T-helper 2 cell treated with Interferon-gamma antibody and Interleukin-4, amounts not matched to agents 5 μg/mL and 100 μg/mL, for 36 hours (primary cell): ENCODE results near the gene UNC5C.

Experiments
- DNase-seq: peaks from one replicate; pipeline ENCODE4 v3.0.0; 2021; ENCODE audit warnings: low spot score
- H3K27ac Mint-ChIP-seq: one replicate; pipeline ENCODE4 v1.8.0; 2021; ENCODE audit warnings: mild to moderate bottlenecking, mixed read lengths
- H3K27me3 Mint-ChIP-seq: one replicate; pipeline ENCODE4 v1.8.0; 2021; ENCODE audit warnings: low read depth, mixed read lengths
- H3K36me3 Mint-ChIP-seq: one replicate; pipeline ENCODE4 v1.8.0; 2021; ENCODE audit warnings: low read depth, mixed read lengths
- H3K4me1 Mint-ChIP-seq: one replicate; pipeline ENCODE4 v1.8.0; 2021; ENCODE audit warnings: low read depth, mixed read lengths
- H3K4me3 Mint-ChIP-seq: one replicate; pipeline ENCODE4 v1.8.0; 2022; ENCODE audit warnings: mild to moderate bottlenecking, moderate library complexity, mixed read lengths
- H3K9me3 Mint-ChIP-seq: one replicate; pipeline ENCODE4 v1.8.0; 2021; ENCODE audit warnings: mixed read lengths

Gene UNC5C

DNA sequence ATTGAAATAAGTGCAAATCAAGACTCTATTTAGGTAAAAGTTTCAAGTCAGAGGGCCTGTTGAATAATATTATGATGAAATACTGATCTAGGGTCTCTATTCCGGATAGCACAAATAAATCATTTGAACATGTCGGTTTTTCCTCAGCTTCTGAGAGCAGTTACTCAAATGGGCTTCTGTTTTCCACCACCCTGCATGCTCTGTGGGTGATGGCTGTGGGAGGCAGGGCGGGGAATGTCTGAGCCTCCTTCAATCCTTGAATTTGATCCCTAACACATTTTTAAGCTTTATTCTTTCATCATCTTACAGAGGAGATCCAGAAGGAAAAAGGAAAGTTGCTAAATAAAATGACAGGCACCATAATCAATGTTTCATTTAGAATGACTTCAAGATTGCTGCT is 8.5 kb downstream of the UNC5C start:
- H3K27me3 Mint-ChIP-seq = peaks cover 18% of the 10 kb centered on the region
- no peak for DNase-seq
- no peak overlapping the region for H3K4me3 Mint-ChIP-seq
- H3K36me3 Mint-ChIP-seq = no peaks in the 10 kb centered on the region
- no peaks in the 10 kb centered on the region for H3K9me3 Mint-ChIP-seq
- H3K4me1 Mint-ChIP-seq = no peaks in the 10 kb centered on the region
- no peak overlapping the region for H3K27ac Mint-ChIP-seq

DNA sequence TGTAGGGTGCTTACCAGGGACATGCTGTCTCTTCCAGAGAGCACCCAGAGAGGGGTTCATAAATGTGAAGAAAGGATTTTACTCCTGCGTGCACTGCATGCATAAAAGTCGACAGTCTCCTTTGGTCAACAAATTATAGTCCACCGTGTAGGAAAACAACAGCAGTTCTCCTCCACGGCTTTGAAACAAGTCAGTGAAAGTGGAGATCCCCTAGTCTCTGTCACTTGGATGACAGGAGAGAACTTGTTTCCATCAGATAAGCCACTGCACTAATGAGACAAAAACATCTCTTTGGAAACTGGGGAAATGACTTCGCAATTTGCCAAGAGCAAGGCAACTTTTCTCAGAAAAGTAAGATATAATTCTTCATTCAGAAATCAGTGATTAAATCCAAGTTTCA is 9.7 kb downstream of the UNC5C start:
- peaks cover 14% of the 10 kb centered on the region for H3K27me3 Mint-ChIP-seq
- no peaks in the 10 kb centered on the region for H3K36me3 Mint-ChIP-seq
- H3K4me3 Mint-ChIP-seq = no peak overlapping the region
- H3K4me1 Mint-ChIP-seq = no peaks in the 10 kb centered on the region
- H3K27ac Mint-ChIP-seq = no peak overlapping the region
- no peaks in the 10 kb centered on the region for H3K9me3 Mint-ChIP-seq
- no peak for DNase-seq

DNA sequence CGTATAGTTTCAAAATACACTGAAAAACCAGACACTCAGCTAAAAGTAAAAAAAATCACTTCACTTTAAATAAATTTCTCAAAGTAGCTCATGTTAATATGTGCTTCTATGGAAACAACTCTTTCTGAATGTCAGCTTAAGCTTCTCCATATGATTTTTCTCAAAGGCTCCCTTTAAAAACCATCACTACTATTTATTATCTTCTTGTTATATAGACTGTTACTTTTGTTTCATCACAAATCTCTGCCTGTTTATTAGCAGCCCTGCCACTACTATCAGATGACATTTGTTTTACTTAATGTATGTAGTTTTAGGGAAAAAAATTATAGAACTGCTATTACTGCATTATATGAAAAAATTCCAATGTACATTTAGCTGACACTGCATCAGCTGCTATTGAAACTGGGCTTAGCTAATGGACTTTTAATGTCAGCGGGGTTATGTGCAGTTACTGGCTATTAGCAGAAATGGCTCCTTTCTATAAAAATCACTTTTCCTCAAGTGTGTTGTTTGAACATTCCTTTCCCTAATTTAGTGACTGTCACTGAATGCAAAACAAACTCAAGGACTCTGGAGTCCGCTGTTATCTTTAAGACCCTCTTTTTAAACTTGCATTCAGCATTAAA is 10.8 kb downstream of the UNC5C start:
- Mint-ChIP-seq H3K27ac (no peak overlapping the region), H3K27me3 (peaks cover 10% of the 10 kb centered on the region), H3K36me3 (no peaks in the 10 kb centered on the region), H3K4me1 (no peaks in the 10 kb centered on the region), H3K4me3 (no peak overlapping the region), H3K9me3 (no peaks in the 10 kb centered on the region)
- no peak for DNase-seq

DNA sequence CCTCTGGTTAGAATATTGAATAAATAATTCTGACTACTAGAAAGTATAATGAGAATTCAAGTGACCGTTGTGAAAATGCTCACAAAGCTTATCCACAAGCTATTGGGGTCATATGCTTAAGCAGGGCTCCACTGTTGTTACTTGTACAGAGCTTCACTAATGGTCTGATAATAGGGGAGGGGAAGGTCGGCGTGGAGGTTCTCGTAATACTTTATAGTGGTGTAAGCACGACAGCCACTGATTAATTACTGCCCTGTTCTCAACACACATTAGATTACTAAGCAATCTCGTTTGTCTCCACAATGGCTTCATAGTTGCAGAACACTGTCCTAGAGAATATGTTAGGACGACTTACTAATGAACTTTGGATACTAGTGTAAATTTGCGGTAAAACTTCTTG is 11.6 kb downstream of the UNC5C start:
- Mint-ChIP-seq H3K27me3 (peaks cover 13% of the 10 kb centered on the region), H3K27ac (no peak overlapping the region), H3K36me3 (no peaks in the 10 kb centered on the region), H3K9me3 (no peaks in the 10 kb centered on the region), H3K4me1 (no peaks in the 10 kb centered on the region), H3K4me3 (no peak overlapping the region)
- no peak for DNase-seq

DNA sequence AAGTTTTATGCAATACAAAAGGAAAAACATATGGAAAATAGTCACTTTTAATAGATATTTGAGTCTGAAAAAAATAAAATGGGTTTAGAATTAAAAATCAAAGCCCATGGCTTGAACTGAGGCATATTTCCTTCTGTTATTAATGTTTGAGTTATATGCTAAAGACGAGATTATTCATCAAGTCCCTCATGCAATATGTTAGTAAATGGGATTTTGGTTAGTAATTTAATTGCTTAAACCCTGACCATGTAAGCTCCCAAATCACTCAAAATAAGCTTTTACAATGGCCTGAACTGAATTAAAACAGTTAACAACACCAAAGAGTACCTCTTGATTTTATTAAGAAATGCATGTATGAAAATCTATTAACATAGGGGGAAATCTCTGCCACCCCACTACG is 12.1 kb downstream of the UNC5C start:
- Mint-ChIP-seq H3K9me3 (no peaks in the 10 kb centered on the region), H3K4me1 (peaks cover under 1% of the 10 kb centered on the region), H3K36me3 (no peaks in the 10 kb centered on the region), H3K4me3 (no peak overlapping the region), H3K27me3 (peaks cover 19% of the 10 kb centered on the region), H3K27ac (no peak overlapping the region)
- DNase-seq = no peak

DNA sequence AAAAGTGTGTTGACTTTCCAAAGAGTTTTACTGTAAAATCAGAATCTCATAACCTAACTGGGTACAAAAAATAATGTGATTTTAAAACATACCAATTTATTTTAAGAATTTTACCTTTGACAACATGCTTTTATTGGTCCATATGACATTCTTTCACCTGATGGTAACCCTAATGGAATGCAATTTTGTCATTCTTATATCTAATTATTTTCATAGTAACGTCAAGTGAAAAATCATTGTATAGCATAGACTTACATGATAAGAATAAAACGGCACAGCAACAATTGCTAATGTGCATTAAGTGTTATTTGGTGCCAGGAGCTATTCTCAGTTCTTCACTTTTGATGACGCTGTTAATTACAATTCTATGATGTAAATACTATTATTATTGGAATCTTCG is 13.6 kb downstream of the UNC5C start:
- Mint-ChIP-seq H3K4me3 (no peak overlapping the region), H3K27ac (no peak overlapping the region), H3K4me1 (peaks cover 4% of the 10 kb centered on the region), H3K27me3 (peaks cover 18% of the 10 kb centered on the region), H3K9me3 (no peaks in the 10 kb centered on the region), H3K36me3 (no peaks in the 10 kb centered on the region)
- no peak for DNase-seq

DNA sequence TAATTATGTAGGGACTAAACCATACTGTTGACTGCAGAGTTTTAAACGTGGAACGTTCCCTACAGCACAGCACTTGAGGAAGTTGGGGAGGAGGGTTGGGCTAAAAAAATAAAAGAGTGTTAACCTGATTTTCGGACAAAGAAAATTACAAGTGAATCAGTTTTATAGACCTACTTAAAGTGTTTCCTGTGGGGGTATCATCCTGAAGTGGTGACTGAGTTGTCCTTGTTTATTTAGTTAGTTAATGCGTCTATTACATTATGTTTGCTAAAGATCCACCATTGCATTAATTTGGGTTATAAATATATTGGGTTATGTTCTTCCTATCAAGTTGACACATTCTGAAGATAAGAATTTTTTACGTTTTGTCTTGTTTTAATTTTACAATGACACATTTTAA is 14.7 kb downstream of the UNC5C start:
- Mint-ChIP-seq H3K27ac (no peak overlapping the region), H3K4me3 (no peak overlapping the region), H3K4me1 (peaks cover 4% of the 10 kb centered on the region), H3K27me3 (peaks cover 16% of the 10 kb centered on the region), H3K36me3 (no peaks in the 10 kb centered on the region), H3K9me3 (no peaks in the 10 kb centered on the region)
- DNase-seq = no peak

DNA sequence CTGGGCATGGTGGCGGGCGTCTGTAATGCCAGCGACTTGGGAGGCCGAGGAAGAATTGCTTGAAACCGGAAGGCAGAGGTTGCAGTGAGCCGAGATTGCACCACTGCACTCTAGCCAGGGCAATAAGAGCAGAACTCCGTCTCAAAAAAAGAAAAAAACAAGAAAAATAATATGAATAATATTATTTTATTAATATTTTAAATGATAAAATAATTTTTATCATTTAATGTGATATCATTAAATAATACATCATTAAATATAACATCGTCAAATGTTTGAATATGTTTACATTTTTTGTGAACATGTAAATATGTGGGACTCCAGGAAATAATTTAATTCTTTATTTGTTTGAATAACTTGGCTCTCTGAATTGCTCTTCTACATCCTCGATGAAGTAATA is 15.5 kb downstream of the UNC5C start:
- no peak for DNase-seq
- Mint-ChIP-seq H3K27me3 (peaks cover 19% of the 10 kb centered on the region), H3K4me1 (peaks cover 4% of the 10 kb centered on the region), H3K27ac (no peak overlapping the region), H3K4me3 (no peak overlapping the region), H3K9me3 (no peaks in the 10 kb centered on the region), H3K36me3 (no peaks in the 10 kb centered on the region)

DNA sequence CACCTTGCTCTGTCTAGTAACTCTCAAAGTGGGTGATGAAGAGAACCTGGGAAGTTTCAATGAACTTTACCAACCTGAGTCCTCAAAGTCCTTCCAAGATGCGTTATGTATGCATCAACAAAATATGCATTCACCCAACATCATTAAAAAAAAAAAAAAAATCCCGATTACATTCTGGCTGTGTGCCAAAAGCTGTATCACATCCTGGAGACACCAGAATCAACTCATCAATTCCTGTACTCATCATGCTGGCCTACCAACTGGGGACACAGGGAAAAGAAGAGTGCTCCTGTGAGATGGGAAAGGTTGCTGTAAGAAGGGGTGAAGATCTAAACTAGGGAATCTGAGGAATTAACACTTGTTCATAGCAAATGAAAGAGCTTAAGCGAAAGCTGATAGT is 16.5 kb downstream of the UNC5C start:
- no peak overlapping the region for H3K27ac Mint-ChIP-seq
- H3K9me3 Mint-ChIP-seq = no peaks in the 10 kb centered on the region
- H3K36me3 Mint-ChIP-seq = no peaks in the 10 kb centered on the region
- H3K4me1 Mint-ChIP-seq = peaks cover 4% of the 10 kb centered on the region
- no peak for DNase-seq
- no peak overlapping the region for H3K4me3 Mint-ChIP-seq
- peaks cover 17% of the 10 kb centered on the region for H3K27me3 Mint-ChIP-seq

DNA sequence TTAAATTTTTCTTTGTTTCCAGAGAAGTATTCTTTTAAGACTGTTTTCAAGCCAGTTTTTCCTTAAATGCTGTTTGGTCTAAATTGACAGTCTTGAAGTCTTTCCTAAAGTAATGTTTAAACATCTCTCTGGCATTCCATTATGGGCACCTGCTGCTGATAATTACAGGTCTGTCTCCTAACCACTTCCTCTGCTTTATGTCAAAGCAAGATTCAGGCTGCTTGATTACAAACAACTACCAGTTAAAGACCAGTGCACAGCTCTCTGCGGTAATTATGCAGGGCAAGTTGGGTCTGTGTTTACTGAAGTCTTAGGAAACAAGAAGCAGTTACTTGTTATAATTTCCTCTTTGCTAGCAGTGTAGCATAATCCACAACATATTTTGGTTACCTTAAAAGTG is 17.6 kb downstream of the UNC5C start:
- no peaks in the 10 kb centered on the region for H3K9me3 Mint-ChIP-seq
- H3K27me3 Mint-ChIP-seq = peaks cover 17% of the 10 kb centered on the region
- no peak for DNase-seq
- H3K36me3 Mint-ChIP-seq = no peaks in the 10 kb centered on the region
- no peak overlapping the region for H3K4me3 Mint-ChIP-seq
- peaks cover 4% of the 10 kb centered on the region for H3K4me1 Mint-ChIP-seq
- no peak overlapping the region for H3K27ac Mint-ChIP-seq

DNA sequence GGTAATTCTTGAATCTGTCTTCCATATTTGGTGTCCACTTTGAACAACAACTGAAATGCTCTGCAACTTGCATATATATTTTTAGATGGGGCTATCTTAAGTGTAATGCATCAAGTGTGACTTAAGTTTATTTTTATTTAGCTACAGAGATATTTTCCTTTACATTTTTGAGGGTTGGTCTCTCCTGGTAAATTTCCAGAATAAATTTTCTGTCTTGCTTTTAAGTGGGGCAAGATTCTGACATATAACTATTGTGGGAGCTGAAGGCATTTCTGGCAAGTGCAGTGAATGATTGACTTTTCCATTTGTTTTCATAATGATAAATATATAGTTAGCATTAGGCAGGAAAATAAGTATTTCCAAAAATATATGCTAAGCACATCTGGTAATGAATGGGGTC is 18.8 kb downstream of the UNC5C start:
- Mint-ChIP-seq H3K9me3 (no peaks in the 10 kb centered on the region), H3K4me3 (no peak overlapping the region), H3K27ac (no peak overlapping the region), H3K36me3 (no peaks in the 10 kb centered on the region), H3K27me3 (peaks cover 21% of the 10 kb centered on the region), H3K4me1 (peaks cover 4% of the 10 kb centered on the region)
- no peak for DNase-seq

DNA sequence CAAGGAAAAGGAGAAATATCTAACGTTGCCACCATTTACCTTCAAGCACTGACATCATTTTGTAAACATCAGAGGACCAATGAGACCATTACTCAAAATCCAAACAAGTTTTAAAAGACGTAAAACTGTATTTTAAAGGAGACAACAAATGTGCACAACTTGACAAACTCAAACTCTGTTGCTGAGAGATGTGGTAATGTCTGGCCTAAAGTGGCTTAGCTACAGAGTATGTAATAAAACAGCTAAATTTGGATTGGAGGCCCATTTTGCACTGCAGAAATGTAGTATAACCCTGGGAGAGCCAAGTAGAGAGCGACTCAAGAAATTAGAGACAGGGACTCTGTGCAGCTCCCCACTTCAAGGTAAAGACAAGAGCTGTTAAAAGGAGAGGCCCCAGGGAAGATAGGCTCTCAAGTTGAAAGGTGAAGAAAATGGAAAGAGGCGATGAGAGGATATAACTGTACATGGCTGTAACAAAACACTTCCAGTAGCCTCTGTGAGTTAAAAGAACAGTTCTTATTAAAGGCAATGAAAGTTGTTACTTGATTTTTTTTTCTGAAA is 20.3 kb downstream of the UNC5C start:
- peaks cover 23% of the 10 kb centered on the region for H3K27me3 Mint-ChIP-seq
- DNase-seq = no peak
- H3K27ac Mint-ChIP-seq = no peak overlapping the region
- H3K4me1 Mint-ChIP-seq = peaks cover 4% of the 10 kb centered on the region
- H3K9me3 Mint-ChIP-seq = no peaks in the 10 kb centered on the region
- H3K36me3 Mint-ChIP-seq = no peaks in the 10 kb centered on the region
- no peak overlapping the region for H3K4me3 Mint-ChIP-seq

DNA sequence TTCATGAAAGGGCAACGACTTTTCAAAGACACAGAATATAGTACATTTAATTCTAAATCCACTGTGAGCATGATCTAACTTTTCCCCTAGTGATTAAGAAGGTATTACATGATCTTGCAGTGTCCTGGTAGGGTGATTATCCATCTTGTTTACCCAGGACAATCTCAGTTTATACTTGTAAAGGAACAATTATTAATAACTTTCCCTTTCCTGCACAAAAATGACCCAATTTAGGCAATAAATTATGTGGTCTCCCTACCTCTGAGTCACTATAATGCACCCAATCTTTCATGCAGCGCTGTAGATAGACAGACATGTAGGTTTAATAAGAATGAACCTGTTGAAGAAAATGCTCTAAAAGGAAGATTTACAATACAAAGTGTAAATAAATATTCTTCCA is 22.7 kb downstream of the UNC5C start:
- H3K9me3 Mint-ChIP-seq = no peaks in the 10 kb centered on the region
- no peak for DNase-seq
- no peak overlapping the region for H3K4me3 Mint-ChIP-seq
- H3K4me1 Mint-ChIP-seq = peaks cover under 1% of the 10 kb centered on the region
- no peaks in the 10 kb centered on the region for H3K36me3 Mint-ChIP-seq
- no peak overlapping the region for H3K27ac Mint-ChIP-seq
- peaks cover 12% of the 10 kb centered on the region for H3K27me3 Mint-ChIP-seq

DNA sequence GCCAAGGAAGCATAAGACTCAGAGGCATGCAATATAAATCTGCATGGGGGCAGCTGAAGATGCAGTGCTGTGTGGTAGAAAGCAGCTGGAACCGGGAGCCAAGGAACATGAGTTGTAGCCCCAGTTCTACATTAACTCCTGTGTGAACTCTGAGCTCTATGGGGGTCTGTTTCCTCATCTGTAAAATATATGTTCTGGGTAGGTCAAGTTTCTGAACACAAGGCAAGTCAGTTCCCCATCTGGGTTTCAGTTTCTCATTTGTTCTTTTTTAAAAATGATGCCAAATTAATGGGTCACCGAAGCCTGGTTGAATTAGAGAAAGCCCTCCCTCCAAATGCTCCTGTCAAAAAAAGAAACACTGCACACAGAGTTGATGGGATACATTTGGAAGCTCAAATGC is 24.0 kb downstream of the UNC5C start:
- H3K36me3 Mint-ChIP-seq = no peaks in the 10 kb centered on the region
- H3K27me3 Mint-ChIP-seq = peaks cover 12% of the 10 kb centered on the region
- no peak overlapping the region for H3K4me3 Mint-ChIP-seq
- no peaks in the 10 kb centered on the region for H3K4me1 Mint-ChIP-seq
- no peak for DNase-seq
- H3K27ac Mint-ChIP-seq = no peak overlapping the region
- no peaks in the 10 kb centered on the region for H3K9me3 Mint-ChIP-seq

DNA sequence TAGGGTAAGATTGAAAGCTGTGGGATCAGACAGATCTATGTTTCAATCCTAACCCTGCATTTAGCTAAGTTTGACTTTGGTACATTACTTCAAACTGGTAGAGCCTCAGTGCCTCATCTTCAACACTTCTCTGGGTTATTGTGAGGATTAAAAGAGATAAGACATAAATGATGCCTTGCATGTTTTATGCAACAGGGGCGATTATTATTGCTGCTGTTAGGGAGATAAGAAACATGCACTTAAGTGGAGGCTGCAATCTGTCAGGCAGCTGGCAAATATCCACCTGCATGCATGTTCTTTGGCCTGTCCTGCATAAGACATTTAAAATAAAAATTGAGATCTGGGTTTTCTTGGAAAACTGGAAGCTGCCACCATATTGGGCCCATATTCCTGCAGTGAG is 24.6 kb downstream of the UNC5C start:
- Mint-ChIP-seq H3K36me3 (no peaks in the 10 kb centered on the region), H3K4me3 (no peak overlapping the region), H3K9me3 (no peaks in the 10 kb centered on the region), H3K27ac (no peak overlapping the region), H3K27me3 (peaks cover 12% of the 10 kb centered on the region), H3K4me1 (no peaks in the 10 kb centered on the region)
- no peak for DNase-seq
